ENCODE results near the gene RAB4A.

The RAB4A gene

DNA sequence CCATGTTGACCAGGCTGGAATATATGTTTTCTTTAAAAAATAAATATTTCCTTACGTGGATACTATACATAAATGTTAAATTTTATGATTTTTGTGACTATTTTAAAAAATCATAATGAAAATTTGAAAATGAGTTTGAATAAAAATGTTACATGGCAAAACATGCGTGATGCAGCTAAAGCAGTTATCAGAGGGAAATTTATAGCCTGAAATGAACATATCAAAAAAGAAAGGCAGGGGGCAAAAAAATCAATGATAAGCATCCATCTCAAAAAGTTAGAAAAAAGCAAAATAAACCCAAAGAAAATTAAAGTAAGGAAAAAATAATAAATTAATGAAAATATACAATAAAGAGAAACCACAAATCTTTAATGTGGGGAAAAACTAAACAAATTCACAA lies 63.4 kb downstream of the RAB4A start:
- no peak for DNase-seq

- DNase-seq: no peak
These were observed 63.8 kb downstream of the RAB4A start for GRCh38 chr1:229334716-229335115.

GRCh38 chr1:229336345-229336744 lies 65.4 kb downstream of the RAB4A start:
- DNase-seq: no peak

- no peak for DNase-seq
These were observed 68.2 kb downstream of the RAB4A start for GRCh38 chr1:229339086-229339485.

DNA sequence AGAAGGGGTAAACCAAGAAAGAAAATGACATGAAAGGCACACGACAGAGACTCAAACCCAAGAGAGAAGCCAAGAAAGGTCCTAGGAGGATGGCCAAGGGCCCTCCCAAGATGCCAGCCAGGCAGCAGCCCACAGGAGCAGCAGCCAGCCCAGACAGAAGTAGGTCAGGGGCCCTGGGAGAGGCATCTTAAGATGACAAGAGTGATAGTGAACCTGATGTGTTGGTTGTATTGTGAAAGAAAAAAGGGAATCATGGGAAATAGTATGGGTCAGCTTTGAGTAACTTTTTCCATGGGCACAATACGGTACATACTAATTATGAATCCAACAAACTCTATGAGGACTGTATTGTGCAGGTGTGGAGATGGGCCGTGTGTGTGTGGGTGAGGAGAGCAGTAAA lies 68.6 kb downstream of the RAB4A start:
- DNase-seq: no peak

GRCh38 chr1:229340496-229340895 lies 69.6 kb downstream of the RAB4A start:
- DNase-seq: peak in 17 of 56 donors; percentile 6 to 53 (median 25)

DNA sequence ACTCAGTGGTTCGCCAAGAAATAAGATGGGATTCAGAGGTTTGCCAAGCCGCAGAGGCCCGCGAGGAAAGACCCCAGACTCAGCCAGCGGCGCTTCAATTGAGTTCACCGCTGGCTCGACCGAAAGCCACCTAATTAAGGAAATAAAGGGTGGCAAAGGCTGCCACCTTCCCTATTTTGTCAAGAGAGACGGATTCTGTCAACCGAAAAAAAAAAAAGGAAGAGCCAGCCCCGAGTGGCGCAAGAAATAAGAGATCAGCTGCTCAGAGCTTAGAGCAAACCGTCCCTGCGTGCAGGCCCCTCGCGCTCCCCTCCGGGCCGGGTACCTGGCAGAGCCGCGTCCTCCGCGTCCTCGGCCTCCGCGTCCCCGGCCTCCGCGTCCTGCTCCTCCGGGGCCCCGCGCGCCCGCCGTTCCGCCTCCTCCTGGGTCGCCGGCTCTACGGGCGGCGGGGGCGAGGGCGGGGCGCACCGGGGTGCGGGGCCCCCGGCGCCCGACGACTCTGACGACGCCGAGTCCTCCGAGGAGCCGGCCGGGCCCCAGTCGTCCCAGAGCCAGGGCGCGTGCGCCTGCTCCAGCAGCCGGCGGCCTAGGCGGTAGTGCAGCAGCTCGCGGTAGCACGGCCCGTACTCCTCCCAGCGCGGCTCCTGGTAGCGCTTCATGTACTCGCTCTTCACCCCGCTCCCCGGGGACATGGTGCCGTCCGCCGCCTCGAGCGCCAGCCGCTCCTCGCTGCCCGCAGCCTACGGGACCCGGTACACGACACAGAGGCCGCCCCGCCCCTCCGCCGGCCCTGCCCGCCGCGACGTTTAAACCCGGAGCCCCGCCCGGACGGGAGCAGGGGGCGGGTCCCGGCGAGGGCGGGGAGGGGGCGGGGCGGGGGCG lies 71.1 kb downstream of the RAB4A start:
- DNase-seq: peak in 54 of 56 donors; percentile 51 to 95 (median 81)

- peak in 43 of 56 donors; percentile 19 to 83 (median 64) for DNase-seq
These were observed 72.0 kb downstream of the RAB4A start, which contains the start of gene CCSAP for GRCh38 chr1:229342656-229343569. Gene CCSAP, minus strand, starts transcription at chr1:229343047. Its CDS starts 582 bp downstream, at chr1:229342465.

- DNase-seq: no peak
These were observed 73.2 kb downstream of the RAB4A start for GRCh38 chr1:229344139-229344538.

GRCh38 chr1:229344937-229345684 lies 74.2 kb downstream of the RAB4A start:
- no peak for DNase-seq

DNA sequence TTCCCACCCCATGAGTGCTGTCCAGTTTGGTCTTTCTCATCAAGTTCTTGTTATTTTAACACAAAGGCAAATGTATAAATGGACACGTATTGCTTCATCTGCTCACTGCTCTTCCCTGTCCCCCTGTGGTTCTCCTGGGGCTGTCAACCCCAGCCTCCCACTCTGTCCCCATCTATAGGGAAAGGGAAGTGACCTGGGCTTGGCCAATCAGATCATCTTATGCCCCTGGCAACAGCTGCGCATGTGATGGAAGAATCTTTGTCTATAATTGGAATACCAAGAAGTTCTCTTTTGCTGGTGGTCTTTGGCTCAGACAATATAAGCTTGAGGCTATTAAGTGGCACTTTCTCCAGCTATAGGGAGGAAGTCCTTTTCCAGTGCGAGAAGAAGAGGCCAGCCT lies 76.6 kb downstream of the RAB4A start:
- no peak for DNase-seq

GRCh38 chr1:229349463-229350385 lies 78.8 kb downstream of the RAB4A start:
- DNase-seq: no peak

GRCh38 chr1:229352975-229353374 lies 82.1 kb downstream of the RAB4A start:
- DNase-seq: no peak

GRCh38 chr1:229354226-229354625 lies 83.3 kb downstream of the RAB4A start:
- DNase-seq: no peak
